Suprapubic skin (tissue), 4 donors: ENCODE data around the gene YTHDF1.
"Not testable (repeated sequence)": the region's sequence is repeated elsewhere in the genome, so short reads cannot be mapped to it uniquely, and the experiment has no call there.

Experiments used
- CTCF ChIP-seq, 2 donors: fragments of 200-600 bp in 1 of 2; fragments of 450-650 bp in 1 of 2; sonication (generic) in 1 of 2; IDR thresholded peaks; one replicate each; pipeline ENCODE4 v1.5.1; 2016 to 2019; ENCODE audit warnings: antibody characterized with exemption in 2 of 2, mild to moderate bottlenecking in 1 of 2, moderate library complexity in 1 of 2
- POLR2A ChIP-seq, 2 donors: fragments of 450-650 bp; IDR thresholded peaks; one replicate each; pipeline ENCODE4 v1.6.1; 2017; ENCODE audit warnings: antibody characterized with exemption in 2 of 2, mild to moderate bottlenecking in 2 of 2, moderate library complexity in 2 of 2
- POLR2AphosphoS5 ChIP-seq, 3 donors: sonication (generic); formaldehyde crosslinking; IDR thresholded peaks; one replicate each; pipeline ENCODE4 v1.6.1; 2017; ENCODE audit warnings: antibody characterized with exemption in 3 of 3

GRCh38 chr20:63221400-63222053 is 5.6 kb upstream of the YTHDF1 start:
- TF ChIP-seq CTCF, POLR2AphosphoS5, POLR2A (IDR thresholded peaks at IDR 0.05): not testable (repeated sequence)
